HG03175 (cell line): Measurements from ENCODE around the gene PRKG1.
A peak's percentile ranks its signal among the peaks of the same experiment; 100 is the strongest.

ENCODE experiments used
- ATAC-seq: cut with Tn5 transposase; IDR thresholded peaks from one replicate; pipeline ENCODE4 v1.9.1; 2021; ENCODE audit warnings: mild to moderate bottlenecking, moderate library complexity; ENCODE audit not compliant: unreplicated experiment

PRKG1 gene

DNA sequence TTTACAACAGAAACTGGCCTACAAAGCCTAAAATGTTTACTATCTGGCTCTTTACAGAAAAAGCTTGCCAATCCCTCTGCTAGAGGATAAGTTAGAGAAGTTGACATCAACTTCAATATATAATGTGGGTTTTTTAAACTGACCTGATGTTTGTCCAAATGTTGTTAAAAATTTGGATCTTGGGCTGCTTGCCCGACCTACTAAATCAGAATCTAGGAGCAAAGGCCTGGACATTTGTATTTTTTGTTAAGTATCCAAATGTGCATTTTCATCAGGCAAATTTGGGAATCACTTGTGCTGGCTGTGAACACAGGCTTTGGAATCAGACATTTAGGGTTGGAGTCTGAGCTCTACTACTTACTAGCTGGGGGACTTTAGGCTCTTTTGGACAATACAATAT is 877.8 kb downstream of the PRKG1 start:
- ATAC-seq = no peak

DNA sequence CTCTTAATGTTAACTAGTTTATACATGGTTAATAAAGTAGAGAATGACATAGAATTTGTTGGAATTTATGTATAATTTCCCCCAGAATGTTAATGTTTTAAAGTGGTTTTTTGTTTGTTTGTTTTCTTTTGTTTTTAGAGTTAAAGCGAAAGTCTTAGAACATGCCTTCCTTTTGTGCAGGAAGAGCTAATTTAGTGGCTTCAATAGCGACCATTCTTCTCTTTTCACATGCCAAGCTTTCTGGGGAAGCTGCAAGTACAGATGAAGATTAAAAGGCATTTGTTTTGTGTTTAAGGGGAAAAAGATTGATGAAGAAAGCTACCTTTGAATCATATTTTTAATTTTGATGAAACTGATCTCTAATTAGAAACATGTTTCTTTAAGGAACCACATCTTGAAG is 881.4 kb downstream of the PRKG1 start:
- no peak for ATAC-seq

DNA sequence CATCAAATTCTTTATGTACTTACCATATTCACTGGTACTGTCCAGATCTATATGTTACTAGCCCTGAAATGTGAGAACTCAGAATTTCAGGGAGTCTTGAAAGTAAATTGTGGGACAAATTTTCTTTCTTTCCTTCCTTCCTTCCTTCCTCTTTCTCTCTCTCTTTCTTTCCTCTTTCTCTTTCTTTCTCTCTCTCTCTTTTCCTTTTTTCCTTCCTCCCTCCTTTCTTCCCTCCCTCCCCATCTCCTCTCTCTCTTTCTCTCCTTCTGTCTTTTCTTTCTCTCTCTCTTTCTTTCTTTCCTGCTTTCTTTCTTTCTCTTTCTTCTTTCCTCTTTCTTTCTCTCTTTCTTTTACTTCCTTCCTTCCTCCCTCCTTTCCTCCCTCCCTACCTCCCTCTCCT is 882.5 kb downstream of the PRKG1 start:
- no peak for ATAC-seq

- ATAC-seq = peak; percentile 65
Measured at GRCh38 chr10:51960494-51960895, 886.2 kb downstream of the PRKG1 start.

DNA sequence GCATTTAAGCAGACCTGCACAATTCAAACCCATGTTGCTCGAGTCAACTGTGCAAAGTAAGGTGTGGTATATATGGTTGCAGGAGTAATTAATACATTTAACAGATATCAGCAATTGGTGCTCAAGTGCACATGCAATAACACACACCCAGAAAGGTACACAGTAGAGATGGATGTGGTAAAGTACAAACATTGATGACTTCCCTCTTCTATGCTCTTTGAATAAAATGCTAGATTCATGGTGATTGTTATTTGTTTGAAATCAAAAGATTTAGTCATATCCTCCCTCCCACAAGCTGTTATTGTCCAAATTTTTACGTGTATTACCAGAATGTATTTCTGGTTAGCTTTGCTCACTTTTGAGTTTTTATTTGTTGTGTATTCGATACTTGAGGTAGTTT is 887.1 kb downstream of the PRKG1 start:
- ATAC-seq = no peak

DNA sequence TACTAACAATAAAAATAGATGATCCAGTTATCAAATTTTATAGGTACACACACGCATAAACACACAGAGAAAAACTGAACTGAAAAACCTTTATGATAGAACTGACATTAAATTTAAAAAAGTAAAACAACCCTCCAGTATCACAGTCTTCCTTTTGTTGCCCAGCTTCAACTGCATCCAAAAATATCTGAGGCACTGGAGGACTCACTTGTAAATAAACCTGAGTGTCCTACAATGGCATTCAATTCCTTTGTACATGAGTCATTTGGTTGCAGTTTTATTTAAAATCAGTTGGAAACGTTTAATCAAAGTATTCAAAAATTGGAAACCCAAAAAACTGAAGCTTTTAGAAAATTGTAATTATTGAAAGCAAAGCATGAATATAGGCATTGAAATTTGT is 890.3 kb downstream of the PRKG1 start:
- ATAC-seq = no peak

DNA sequence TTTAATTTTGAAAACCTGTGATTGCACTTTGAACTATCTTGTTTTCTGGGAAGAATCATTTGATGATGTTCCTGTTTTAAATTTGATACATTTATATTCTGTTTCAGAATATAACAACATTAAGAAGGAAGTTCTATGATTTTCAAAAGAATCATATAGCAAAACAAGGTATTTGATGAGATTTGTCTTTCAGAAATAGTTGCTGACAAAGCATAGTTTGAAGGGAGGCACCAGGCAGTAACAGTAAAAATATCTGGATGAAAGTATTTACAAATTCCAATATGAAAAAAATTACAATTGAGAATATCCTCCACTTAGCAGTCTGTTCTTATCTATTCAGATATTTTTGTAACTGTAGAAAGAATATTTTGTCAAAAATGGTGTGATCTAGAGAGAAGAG is 891.2 kb downstream of the PRKG1 start:
- no peak for ATAC-seq

GRCh38 chr10:51972733-51973346 is 898.6 kb downstream of the PRKG1 start:
- ATAC-seq = no peak

DNA sequence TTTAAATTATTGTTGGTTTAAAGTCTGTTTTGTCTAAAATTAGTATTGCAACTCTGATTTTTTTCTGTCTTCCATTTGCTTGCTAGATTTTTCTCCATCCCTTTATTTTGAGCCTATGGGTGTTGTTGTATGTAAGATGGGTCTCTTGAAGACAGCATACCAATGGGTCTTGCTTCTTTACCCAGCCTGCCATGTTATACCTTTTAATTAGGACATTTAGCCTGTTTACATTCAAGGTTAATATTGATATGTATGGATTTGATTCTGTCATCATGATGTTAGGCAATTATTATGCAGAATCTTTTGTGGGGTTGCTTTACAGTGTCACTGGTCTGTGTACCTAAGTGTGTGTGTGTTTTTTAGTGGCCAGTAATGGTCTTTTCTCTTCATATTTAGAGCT is 906.5 kb downstream of the PRKG1 start:
- ATAC-seq = no peak

DNA sequence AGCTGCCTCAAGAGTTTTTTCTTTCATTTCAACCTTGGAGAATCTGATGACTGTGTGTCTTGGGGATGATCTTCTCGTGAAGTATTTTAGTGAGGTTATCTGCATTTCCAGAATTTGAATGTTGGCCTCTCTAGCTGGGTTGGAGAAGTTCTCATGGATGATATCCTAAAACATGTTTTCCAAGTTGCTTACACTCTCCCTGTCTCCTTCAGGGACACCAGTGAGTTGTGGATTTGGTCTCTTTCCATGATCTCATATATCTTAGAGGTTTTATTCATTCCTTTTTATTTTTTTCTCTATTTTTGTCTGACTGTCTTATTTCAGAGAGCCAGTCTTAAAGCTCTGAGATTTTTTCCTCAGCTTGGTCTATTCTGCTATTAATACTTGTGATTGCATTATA is 907.4 kb downstream of the PRKG1 start:
- ATAC-seq = no peak

DNA sequence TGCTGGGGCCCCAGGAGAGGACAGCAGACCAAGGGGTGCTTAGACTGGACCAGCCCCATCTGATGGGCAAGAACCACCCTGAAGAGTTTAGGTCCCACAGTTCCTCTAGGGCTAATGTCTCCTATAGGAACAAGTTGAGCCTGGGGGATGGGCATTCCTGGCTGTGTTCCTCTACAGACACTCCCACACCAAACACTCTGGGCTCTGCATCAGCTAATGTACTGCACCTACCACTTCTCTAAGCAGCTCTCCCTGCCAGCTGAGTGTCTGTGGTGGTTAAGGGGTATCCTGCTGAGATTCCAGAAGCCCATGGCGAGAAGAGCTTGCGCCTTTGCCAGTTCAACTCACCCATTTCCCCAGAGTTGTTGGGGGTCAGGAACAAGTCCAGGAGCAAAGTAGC is 909.2 kb downstream of the PRKG1 start:
- no peak for ATAC-seq

GRCh38 chr10:51985336-51985735 is 911.0 kb downstream of the PRKG1 start:
- ATAC-seq = no peak

- no peak for ATAC-seq
Measured at GRCh38 chr10:51986516-51986915, 912.2 kb downstream of the PRKG1 start.

- no peak for ATAC-seq
Measured at GRCh38 chr10:51993475-51993874, 919.2 kb downstream of the PRKG1 start.

GRCh38 chr10:51999096-51999495 is 924.8 kb downstream of the PRKG1 start:
- no peak for ATAC-seq

DNA sequence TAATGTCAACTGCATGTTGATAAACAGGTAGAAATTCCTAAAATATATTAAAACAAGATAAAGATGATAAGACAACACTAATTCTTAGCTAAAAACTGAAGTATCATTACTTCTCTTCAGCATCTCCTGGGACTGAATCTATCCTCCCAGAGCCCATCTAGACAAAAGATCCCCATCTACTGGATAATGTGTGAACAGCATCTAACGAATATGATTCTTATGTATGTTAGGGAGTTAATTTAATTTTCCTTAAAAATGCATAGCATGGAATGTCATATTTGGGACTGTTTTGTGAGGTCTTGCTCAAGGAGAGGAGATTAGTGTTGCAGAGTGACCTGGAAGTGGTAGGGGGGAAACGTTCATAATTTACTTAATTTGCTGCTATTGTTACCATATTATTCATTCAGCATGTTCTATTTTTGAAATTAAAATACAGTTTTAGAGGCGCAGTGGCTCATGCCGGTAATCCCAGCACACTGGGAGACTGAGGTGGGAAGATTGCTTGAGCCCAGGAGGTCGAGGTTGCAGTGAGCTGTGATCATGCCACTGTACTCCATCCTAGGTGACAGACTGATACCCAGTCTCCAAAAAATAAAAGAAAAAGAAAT is 930.2 kb downstream of the PRKG1 start:
- peak; percentile 76 for ATAC-seq

DNA sequence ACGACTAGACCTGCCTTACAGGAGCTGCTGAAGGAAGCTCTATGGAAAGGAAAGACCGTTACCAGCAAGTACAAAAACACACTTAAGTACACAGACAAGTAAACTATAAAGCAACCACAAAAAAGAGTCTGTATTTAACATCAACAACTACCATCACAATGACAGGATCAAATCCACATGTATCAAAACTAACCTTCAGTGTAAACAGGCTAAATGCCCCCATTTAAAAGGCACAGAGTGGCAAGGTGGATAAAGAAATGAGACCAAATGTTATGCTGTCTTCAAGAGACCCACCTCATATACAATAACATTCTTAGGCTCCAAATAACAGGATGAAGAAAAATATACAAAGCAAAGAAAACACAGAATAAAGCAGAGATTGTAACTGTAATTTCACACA is 932.8 kb downstream of the PRKG1 start:
- ATAC-seq = no peak

GRCh38 chr10:52011118-52011517 is 936.8 kb downstream of the PRKG1 start:
- no peak for ATAC-seq

- no peak for ATAC-seq
Measured at GRCh38 chr10:52019077-52019555, 944.8 kb downstream of the PRKG1 start.

DNA sequence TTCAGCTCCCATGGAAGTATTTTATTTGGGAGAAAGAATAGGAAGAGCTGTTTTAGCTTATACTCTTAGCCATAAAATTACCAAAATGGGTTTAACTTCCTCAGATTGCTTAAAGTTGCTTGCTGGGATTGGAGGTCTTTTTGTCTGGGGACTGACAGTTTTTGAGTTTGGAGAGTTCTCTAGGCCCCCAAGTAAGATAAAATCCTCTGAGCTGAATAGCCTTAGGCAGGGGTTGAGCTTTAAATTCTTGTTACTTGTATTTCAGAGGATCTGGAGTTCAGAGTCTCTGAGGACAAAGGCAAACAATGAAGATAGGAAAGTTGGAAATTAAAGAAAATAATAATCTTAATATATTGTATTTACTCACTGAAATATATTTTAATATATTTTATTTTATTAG is 945.4 kb downstream of the PRKG1 start:
- ATAC-seq = no peak

DNA sequence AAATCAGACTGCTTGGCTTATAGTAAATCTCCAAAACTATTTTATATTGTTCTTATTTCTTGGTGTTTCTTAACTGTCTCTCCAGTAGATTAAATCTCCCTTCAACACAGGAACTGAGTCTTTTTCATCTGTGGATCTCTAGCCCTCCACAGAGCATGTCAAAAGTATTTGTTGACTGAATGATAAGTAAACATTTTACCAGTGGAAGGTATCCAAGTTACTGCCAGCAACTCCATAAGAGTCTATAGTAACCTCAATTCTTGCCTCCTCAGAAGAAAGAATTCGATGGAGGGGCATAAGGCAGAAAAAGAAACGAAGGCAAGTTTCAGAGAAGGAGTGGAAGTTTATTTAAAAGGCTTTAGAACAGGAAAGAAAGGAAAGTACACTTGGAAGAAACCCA is 945.9 kb downstream of the PRKG1 start:
- ATAC-seq = no peak

GRCh38 chr10:52020702-52021101 is 946.4 kb downstream of the PRKG1 start:
- ATAC-seq = no peak
